IMR-90 (cell line): Measurements from ENCODE around the gene MFSD6. TPM values are rescaled to one million over a fixed set of nuclear protein-coding genes. Genes with fewer than 3 reads are reported as not detected.

Experiments used
- ATAC-seq: fragments of 200-7000 bp; cut with Tn5 transposase; 2 replicates; pipeline ENCODE4 v1.9.1; 2020; ENCODE audit warnings: low read depth, mild to moderate bottlenecking, moderate library complexity
- BruUV-seq: library from RNA; stranded (reverse); fragments of 400-500 nt; replicated peaks from 2 replicates; lab custom pipeline; 2021; lab: Mats Ljungman, UMichigan
- CTCF ChIA-PET: fragments of 300-600 bp; formaldehyde crosslinking; extraction: SDS; loops from one replicate; lab custom pipeline; 2021; ENCODE audit warnings: antibody characterized with exemption; lab: Yijun Ruan, JAX
- POLR2A ChIA-PET: fragments of 300-600 bp; sonication (Branson Sonifier 250); formaldehyde crosslinking; loops from one replicate; lab custom pipeline; 2022; ENCODE audit warnings: antibody characterized with exemption; ENCODE audit not compliant: unreplicated experiment; lab: Charles Lee
- DNase-seq: peaks from one replicate; pipeline ENCODE4 v3.0.0; 2013
- H2AFZ ChIP-seq: replicated peaks from 2 replicates; pipeline ENCODE3; 2013; ENCODE audit warnings: low read length, mild to moderate bottlenecking; ENCODE audit not compliant: poor library complexity
- H2AK5ac ChIP-seq: 2 replicates; pipeline ENCODE4 v1.6.1; 2013; ENCODE audit warnings: low read depth, low read length, inconsistent platforms
- H2AK9ac ChIP-seq: replicated peaks from 2 replicates; pipeline ENCODE3; 2013; ENCODE audit warnings: mild to moderate bottlenecking, low read depth, low read length, moderate library complexity; ENCODE audit not compliant: poor library complexity
- H2BK120ac ChIP-seq: 2 replicates; pipeline ENCODE4 v1.6.1; 2013; ENCODE audit warnings: low read depth, low read length, inconsistent platforms
- H2BK15ac ChIP-seq: 3 replicates; pipeline ENCODE4 v1.6.1; 2013; ENCODE audit warnings: low read depth, low read length, inconsistent platforms
- H2BK20ac ChIP-seq: 2 replicates; pipeline ENCODE4 v1.6.1; 2013; ENCODE audit warnings: low read depth, mild to moderate bottlenecking, inconsistent platforms, low read length, moderate library complexity
- H2BK5ac ChIP-seq: 2 replicates; pipeline ENCODE4 v1.6.1; 2013; ENCODE audit warnings: mild to moderate bottlenecking, low read depth, low read length, inconsistent platforms; ENCODE audit not compliant: poor library complexity, severe bottlenecking
- H3K14ac ChIP-seq: replicated peaks from 2 replicates; pipeline ENCODE4 v1.6.1; 2013; ENCODE audit warnings: low read depth, low read length, inconsistent platforms
- H3K18ac ChIP-seq: 2 replicates; pipeline ENCODE4 v1.6.1; 2013; ENCODE audit warnings: low read depth, low read length, control low read depth
- H3K23ac ChIP-seq: 2 replicates; pipeline ENCODE4 v1.6.1; 2013; ENCODE audit warnings: low read depth, low read length, inconsistent platforms
- H3K27ac ChIP-seq: 2 replicates; pipeline ENCODE4 v1.5.1; 2013; ENCODE audit warnings: mild to moderate bottlenecking, control low read depth, low read length; ENCODE audit not compliant: insufficient read depth
- H3K27me3 ChIP-seq: 2 replicates; pipeline ENCODE4 v1.6.1; 2013; ENCODE audit warnings: low read length; ENCODE audit not compliant: control insufficient read depth, insufficient read depth
- H3K36me3 ChIP-seq: 2 replicates; pipeline ENCODE4 v1.6.1; 2013; ENCODE audit warnings: low read length, mixed read lengths; ENCODE audit not compliant: control insufficient read depth, insufficient read depth
- H3K4ac ChIP-seq: 2 replicates; pipeline ENCODE4 v1.6.1; 2013; ENCODE audit warnings: low read depth, low read length, inconsistent platforms
- H3K4me1 ChIP-seq: 2 replicates; pipeline ENCODE4 v1.6.1; 2013; ENCODE audit warnings: low read length, mixed read lengths; ENCODE audit not compliant: control insufficient read depth, insufficient read depth
- H3K4me2 ChIP-seq: 2 replicates; pipeline ENCODE4 v1.6.1; 2013; ENCODE audit warnings: low read depth, mild to moderate bottlenecking, control low read depth, low read length, moderate library complexity
- H3K4me3 ChIP-seq: 2 replicates; pipeline ENCODE4 v1.5.1; 2013; ENCODE audit warnings: low read depth, mild to moderate bottlenecking, control low read depth, low read length, moderate library complexity; ENCODE audit not compliant: insufficient read depth
- H3K56ac ChIP-seq: 2 replicates; pipeline ENCODE4 v1.6.1; 2013; ENCODE audit warnings: low read length, inconsistent platforms; ENCODE audit not compliant: insufficient read depth; ENCODE audit errors: extremely low read depth
- H3K79me1 ChIP-seq, 2 experiments: 2 replicates each; pipeline ENCODE4 v1.6.1; 2013; ENCODE audit warnings: low read length in 2 of 2, inconsistent platforms in 1 of 2, low read depth in 1 of 2
- H3K9ac ChIP-seq: 2 replicates; pipeline ENCODE4 v1.6.1; 2013; ENCODE audit warnings: low read depth, low read length, control low read depth
- H3K9me1 ChIP-seq: 2 replicates; pipeline ENCODE4 v1.6.1; 2013; ENCODE audit warnings: low read length, inconsistent platforms; ENCODE audit not compliant: insufficient read depth
- H3K9me3 ChIP-seq: 2 replicates; pipeline ENCODE4 v1.6.1; 2013; ENCODE audit warnings: low read length; ENCODE audit not compliant: control insufficient read depth, insufficient read depth
- H4K20me1 ChIP-seq: 2 replicates; pipeline ENCODE4 v1.6.1; 2013; ENCODE audit warnings: low read length, inconsistent platforms; ENCODE audit not compliant: insufficient read depth
- H4K5ac ChIP-seq: 2 replicates; pipeline ENCODE4 v1.6.1; 2013; ENCODE audit warnings: mild to moderate bottlenecking, low read depth, low read length, control low read depth
- H4K8ac ChIP-seq, 2 experiments: 2 replicates each; pipeline ENCODE4 v1.6.1; 2013; ENCODE audit warnings: low read depth in 2 of 2, low read length in 2 of 2, control low read depth in 1 of 2, inconsistent platforms in 1 of 2
- H4K91ac ChIP-seq: 2 replicates; pipeline ENCODE4 v1.6.1; 2013; ENCODE audit warnings: low read depth, low read length, inconsistent platforms; ENCODE audit not compliant: insufficient read depth
- BHLHE40 ChIP-seq: fragments of 150-350 bp; IDR thresholded peaks from 2 replicates; pipeline ENCODE4 v1.6.1; 2016; ENCODE audit warnings: mild to moderate bottlenecking, low read depth, low read length
- CEBPB ChIP-seq: IDR thresholded peaks from 2 replicates; pipeline ENCODE4 v1.6.1; 2012; ENCODE audit warnings: low read depth, low read length, improper control_type of control experiment
- CHD1 ChIP-seq: IDR thresholded peaks from 2 replicates; pipeline ENCODE4 v1.6.1; 2012; ENCODE audit warnings: low read depth, low read length, improper control_type of control experiment
- FOS ChIP-seq: fragments of 150-350 bp; IDR thresholded peaks from 2 replicates; pipeline ENCODE4 v1.6.1; 2016; ENCODE audit warnings: low read depth, low read length
- MAFK ChIP-seq: IDR thresholded peaks from 2 replicates; pipeline ENCODE4 v1.6.1; 2012; ENCODE audit warnings: low read depth, low read length, improper control_type of control experiment
- MAZ ChIP-seq: IDR thresholded peaks from 2 replicates; pipeline ENCODE4 v1.6.1; 2012; ENCODE audit warnings: low read depth, mild to moderate bottlenecking, low read length, improper control_type of control experiment, moderate library complexity, borderline replicate concordance
- MXI1 ChIP-seq: IDR thresholded peaks from 2 replicates; pipeline ENCODE4 v1.6.1; 2012; ENCODE audit warnings: low read depth, mild to moderate bottlenecking, low read length, moderate library complexity, borderline replicate concordance
- NFE2L2 ChIP-seq: fragments of 150-350 bp; IDR thresholded peaks from 2 replicates; pipeline ENCODE4 v1.6.1; 2016; ENCODE audit warnings: low read depth, mild to moderate bottlenecking, low read length
- POLR2A ChIP-seq: IDR thresholded peaks from 2 replicates; pipeline ENCODE4 v1.6.1; 2012; ENCODE audit warnings: mild to moderate bottlenecking, low read depth, low read length
- RAD21 ChIP-seq: IDR thresholded peaks from 2 replicates; pipeline ENCODE4 v1.6.1; 2012; ENCODE audit warnings: low read length, improper control_type of control experiment
- RFX5 ChIP-seq: IDR thresholded peaks from 2 replicates; pipeline ENCODE4 v1.8.0; 2012; ENCODE audit warnings: low read depth, mild to moderate bottlenecking, low read length, moderate library complexity
- SMC3 ChIP-seq: fragments of 150-350 bp; IDR thresholded peaks from 2 replicates; pipeline ENCODE4 v1.6.1; 2016; ENCODE audit warnings: low read depth, mild to moderate bottlenecking, antibody characterized with exemption, low read length, moderate library complexity
- WGBS, 2 experiments: methylation state at CpG; one replicate each; pipeline versions ENCODE4 v1.1.5 to v1.1.7; 2013; ENCODE audit warnings: missing lambda C conversion rate in 2 of 2; ENCODE audit not compliant: insufficient read length in 1 of 2; ENCODE audit errors: extremely low coverage in 2 of 2; 5-methylcytosine and 5-hydroxymethylcytosine counted together
- dilution Hi-C: fragments of 300-500 bp; cut with HindIII; formaldehyde crosslinking; loops from one replicate; pipeline ENCODE4 v1.14.3; 2018; ENCODE audit warnings: low sequenced_read_pairs; ENCODE audit not compliant: unreplicated experiment
- in situ Hi-C: fragments of 300-500 bp; cut with MboI; formaldehyde crosslinking; loops from 3 replicates; pipeline ENCODE4 v1.14.3; 2019; ENCODE audit warnings: low sequenced_read_pairs, inconsistent platforms, mixed read lengths
- intact Hi-C: fragments of 100-400 bp; cut with micrococcal nuclease; formaldehyde crosslinking; loops from 2 replicates; pipeline ENCODE4 v1.10.0; 2022
- polyA plus RNA-seq, 3 experiments: library from polyadenylated mRNA; depleted of rRNA; stranded (reverse); fragments of >200 nt; gene quantifications; 2 replicates each; pipeline ENCODE4 v1.2.3, GENCODE V29; 2012; ENCODE audit warnings: low replicate concordance in 1 of 3
- total RNA-seq: library from RNA; depleted of rRNA; stranded (reverse); fragments of >200 nt; gene quantifications from 2 replicates; pipeline ENCODE4 v1.2.3, GENCODE V29; 2012
- TF ChIP-seq, protein P1 (sequence below): fragments of 150-350 bp; IDR thresholded peaks from 2 replicates; pipeline ENCODE4 v1.6.1; 2016; ENCODE audit warnings: low read depth, mild to moderate bottlenecking, low read length, moderate library complexity, borderline replicate concordance
- TF ChIP-seq, protein P2 (sequence below): conservative IDR thresholded peaks from 2 replicates; pipeline ENCODE4 v1.5.1; 2012; ENCODE audit warnings: mild to moderate bottlenecking, low read depth, low read length, improper control_type of control experiment

Gene MFSD6
- total and polyA plus RNA-seq, 2 of the 4 experiments (the other 2 are of a cell fraction) = 4.2 to 7.7 TPM

DNA sequence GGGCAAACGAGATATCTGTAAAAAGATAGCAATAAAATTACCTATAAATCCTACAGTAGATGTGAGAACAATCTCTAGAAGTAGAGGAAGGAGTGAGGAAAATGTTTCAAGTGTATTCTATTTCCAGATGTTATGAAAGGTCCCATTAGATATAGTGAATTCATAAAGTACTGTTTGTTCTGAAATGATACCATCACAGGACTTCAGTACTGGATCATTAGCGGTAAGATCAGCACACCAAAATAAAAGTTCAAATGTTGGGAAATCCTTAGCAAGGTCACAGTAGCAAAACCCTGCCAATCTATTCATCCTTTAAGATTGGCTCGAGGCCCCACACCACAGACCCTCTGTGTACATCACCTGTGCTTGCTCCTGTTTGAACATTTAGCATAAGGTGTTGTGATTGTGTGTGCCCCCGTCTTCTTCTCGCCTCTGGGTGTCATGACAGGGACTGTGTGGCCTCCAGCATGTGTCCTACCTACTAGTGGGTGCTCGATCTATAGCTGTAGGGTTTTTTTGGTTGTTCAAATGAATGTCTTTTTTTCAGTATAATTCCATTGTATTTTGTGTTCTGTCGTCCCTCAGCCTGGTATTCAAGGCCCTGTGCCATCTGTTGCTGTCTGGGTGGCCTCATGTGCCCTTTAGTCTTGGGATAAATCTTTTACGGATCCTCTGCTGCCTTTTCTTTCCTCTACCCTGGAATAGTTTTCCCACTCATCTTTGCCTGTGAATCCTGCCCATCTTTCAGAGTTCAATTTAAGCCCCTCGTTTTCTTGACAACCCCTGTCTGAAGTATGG is 9.1 kb downstream of the MFSD6 start:
- TF ChIP-seq MXI1 = no peak
- no peak for TF ChIP-seq MAFK
- no peak for TF ChIP-seq SMC3
- no peak for TF ChIP-seq RFX5
- TF ChIP-seq CEBPB = no peak
- no peak for TF ChIP-seq POLR2A
- no peak for TF ChIP-seq BHLHE40
- no peak for TF ChIP-seq NFE2L2
- TF ChIP-seq, protein P1, sequence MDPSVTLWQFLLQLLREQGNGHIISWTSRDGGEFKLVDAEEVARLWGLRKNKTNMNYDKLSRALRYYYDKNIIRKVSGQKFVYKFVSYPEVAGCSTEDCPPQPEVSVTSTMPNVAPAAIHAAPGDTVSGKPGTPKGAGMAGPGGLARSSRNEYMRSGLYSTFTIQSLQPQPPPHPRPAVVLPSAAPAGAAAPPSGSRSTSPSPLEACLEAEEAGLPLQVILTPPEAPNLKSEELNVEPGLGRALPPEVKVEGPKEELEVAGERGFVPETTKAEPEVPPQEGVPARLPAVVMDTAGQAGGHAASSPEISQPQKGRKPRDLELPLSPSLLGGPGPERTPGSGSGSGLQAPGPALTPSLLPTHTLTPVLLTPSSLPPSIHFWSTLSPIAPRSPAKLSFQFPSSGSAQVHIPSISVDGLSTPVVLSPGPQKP = no peak
- TF ChIP-seq MAZ = no peak
- no peak for TF ChIP-seq CHD1
- TF ChIP-seq RAD21 = no peak
- TF ChIP-seq, protein P2, sequence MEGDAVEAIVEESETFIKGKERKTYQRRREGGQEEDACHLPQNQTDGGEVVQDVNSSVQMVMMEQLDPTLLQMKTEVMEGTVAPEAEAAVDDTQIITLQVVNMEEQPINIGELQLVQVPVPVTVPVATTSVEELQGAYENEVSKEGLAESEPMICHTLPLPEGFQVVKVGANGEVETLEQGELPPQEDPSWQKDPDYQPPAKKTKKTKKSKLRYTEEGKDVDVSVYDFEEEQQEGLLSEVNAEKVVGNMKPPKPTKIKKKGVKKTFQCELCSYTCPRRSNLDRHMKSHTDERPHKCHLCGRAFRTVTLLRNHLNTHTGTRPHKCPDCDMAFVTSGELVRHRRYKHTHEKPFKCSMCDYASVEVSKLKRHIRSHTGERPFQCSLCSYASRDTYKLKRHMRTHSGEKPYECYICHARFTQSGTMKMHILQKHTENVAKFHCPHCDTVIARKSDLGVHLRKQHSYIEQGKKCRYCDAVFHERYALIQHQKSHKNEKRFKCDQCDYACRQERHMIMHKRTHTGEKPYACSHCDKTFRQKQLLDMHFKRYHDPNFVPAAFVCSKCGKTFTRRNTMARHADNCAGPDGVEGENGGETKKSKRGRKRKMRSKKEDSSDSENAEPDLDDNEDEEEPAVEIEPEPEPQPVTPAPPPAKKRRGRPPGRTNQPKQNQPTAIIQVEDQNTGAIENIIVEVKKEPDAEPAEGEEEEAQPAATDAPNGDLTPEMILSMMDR = no peak
- no peak for TF ChIP-seq FOS
- H3K56ac ChIP-seq = no peak overlapping the region
- no peaks in the 10 kb centered on the region for H3K36me3 ChIP-seq
- H4K8ac ChIP-seq = no peak overlapping the region
- dilution Hi-C loops (no loop called here), in situ Hi-C loops (loop anchor here (10.0 kb wide), 1 partner anchor 88 kb away; no protein-coding TSS in a partner anchor), intact Hi-C loops (loop anchor here (2.0 kb wide), 1 partner anchor 24 kb away; no protein-coding TSS in a partner anchor)
- H2BK5ac ChIP-seq = no peak overlapping the region
- no peak overlapping the region for H3K27ac ChIP-seq
- 100% methylated on average over 1 of the region's 9 CpGs; no CpG with 5 or more reads in 1 of the 2 experiments for WGBS, 2 experiments
- H2AK5ac ChIP-seq = no peak overlapping the region
- peaks cover 2% of the 10 kb centered on the region; the same call in 1 of the 2 replicates for H3K4me1 ChIP-seq
- no peak overlapping the region for H3K18ac ChIP-seq
- H2BK15ac ChIP-seq = no peak overlapping the region
- no peak overlapping the region for H3K4me3 ChIP-seq
- no peak overlapping the region for H2BK120ac ChIP-seq
- H2BK20ac ChIP-seq = no peak overlapping the region
- ChIA-PET POLR2A (no interaction called here), CTCF (no interaction called here)
- DNase-seq (no peak), ATAC-seq (no peak)
- H4K91ac ChIP-seq = no peak overlapping the region
- H4K20me1 ChIP-seq = no peaks in the 10 kb centered on the region
- no peak overlapping the region for H3K14ac ChIP-seq
- no peak overlapping the region for H2AK9ac ChIP-seq
- H4K5ac ChIP-seq = no peak overlapping the region
- H2AFZ ChIP-seq = no peak overlapping the region
- no peaks in the 10 kb centered on the region for H3K9me1 ChIP-seq
- H3K79me1 ChIP-seq = no peaks in the 10 kb centered on the region
- no peak overlapping the region for H3K23ac ChIP-seq
- no peak overlapping the region for H3K9ac ChIP-seq
- H3K4me2 ChIP-seq = no peak overlapping the region
- H3K27me3 ChIP-seq = no peaks in the 10 kb centered on the region; the same call in 1 of the 2 replicates
- no TSS peak for BruUV-seq
- no peak overlapping the region for H3K4ac ChIP-seq
- H3K9me3 ChIP-seq = no peaks in the 10 kb centered on the region
